Liver (tissue), 9 donors: Measurements from ENCODE around the gene ATP6V0D1. TPM values are rescaled to one million over a fixed set of nuclear protein-coding genes. Genes with fewer than 3 reads are reported as not detected.

ENCODE experiments used
- DNase-seq: peaks from one replicate; pipeline ENCODE4 v3.0.0-alpha.2; 2017; ENCODE audit warnings: low spot score
- H3K27ac ChIP-seq, 2 donors: one replicate each; pipeline ENCODE4 v1.7.0; 2013; ENCODE audit warnings: inconsistent platforms in 2 of 2, low read length in 2 of 2, control low read depth in 1 of 2, low read depth in 1 of 2, mild to moderate bottlenecking in 1 of 2
- H3K27me3 ChIP-seq, 4 donors: one replicate each; pipeline versions ENCODE4 v1.6.1 to v1.7.0; 2013; ENCODE audit warnings: low read length in 3 of 4, inconsistent platforms in 1 of 4, mild to moderate bottlenecking in 1 of 4, moderate library complexity in 1 of 4; ENCODE audit not compliant: control insufficient read depth in 4 of 4, insufficient read depth in 4 of 4
- H3K36me3 ChIP-seq, 4 donors: one replicate each; pipeline versions ENCODE4 v1.6.1 to v1.7.0; 2013; ENCODE audit warnings: low read length in 3 of 4, mild to moderate bottlenecking in 3 of 4, low read depth in 1 of 4, moderate library complexity in 1 of 4; ENCODE audit not compliant: control insufficient read depth in 4 of 4, insufficient read depth in 3 of 4
- H3K4me1 ChIP-seq, 4 donors: one replicate each; pipeline versions ENCODE4 v1.6.1 to v1.7.0; 2013; ENCODE audit warnings: low read length in 3 of 4, mild to moderate bottlenecking in 3 of 4, moderate library complexity in 1 of 4; ENCODE audit not compliant: control insufficient read depth in 4 of 4, insufficient read depth in 4 of 4
- H3K4me3 ChIP-seq, 3 donors: one replicate each; pipeline versions ENCODE4 v1.6.1 to v1.7.0; 2013; ENCODE audit warnings: low read length in 3 of 3, control low read depth in 1 of 3, low read depth in 1 of 3, mild to moderate bottlenecking in 1 of 3
- H3K9ac ChIP-seq, 2 donors: one replicate each; pipeline ENCODE4 v1.7.0; 2013; ENCODE audit warnings: low read length in 2 of 2, mild to moderate bottlenecking in 2 of 2, moderate library complexity in 2 of 2, control low read depth in 1 of 2, low read depth in 1 of 2
- H3K9me3 ChIP-seq, 4 donors: one replicate each; pipeline versions ENCODE4 v1.6.1 to v1.7.0; 2013; ENCODE audit warnings: low read length in 3 of 4; ENCODE audit not compliant: control insufficient read depth in 4 of 4
- EGR1 ChIP-seq, 2 donors: IDR thresholded peaks; 2 replicates each; pipeline ENCODE4 v1.6.1; 2016 to 2018; ENCODE audit warnings: antibody characterized with exemption in 2 of 2, low read depth in 2 of 2
- FOXA1 ChIP-seq: IDR thresholded peaks from 2 replicates; pipeline ENCODE4 v1.6.1; 2016; ENCODE audit warnings: antibody characterized with exemption
- FOXA2 ChIP-seq: IDR thresholded peaks from 2 replicates; pipeline ENCODE4 v1.6.1; 2016; ENCODE audit warnings: antibody characterized with exemption
- GABPA ChIP-seq, 2 donors: IDR thresholded peaks in 1 of 2; conservative IDR thresholded peaks in 1 of 2; 2 replicates each; pipeline ENCODE4 v1.6.1; 2016; ENCODE audit warnings: antibody characterized with exemption in 2 of 2, mild to moderate bottlenecking in 1 of 2, moderate library complexity in 1 of 2
- HNF4A ChIP-seq, 2 donors: conservative IDR thresholded peaks; 2 replicates each; pipeline ENCODE4 v1.6.1; 2016; ENCODE audit warnings: antibody characterized with exemption in 2 of 2, mild to moderate bottlenecking in 2 of 2
- HNF4G ChIP-seq: IDR thresholded peaks from 2 replicates; pipeline ENCODE4 v1.6.1; 2016; ENCODE audit warnings: antibody characterized with exemption
- JUND ChIP-seq, 2 donors: IDR thresholded peaks; 2 replicates each; pipeline ENCODE4 v1.6.1; 2016; ENCODE audit warnings: antibody characterized with exemption in 2 of 2
- NR2F2 ChIP-seq: IDR thresholded peaks from 2 replicates; pipeline ENCODE4 v1.6.1; 2016; ENCODE audit warnings: antibody characterized with exemption
- RAD21 ChIP-seq, 2 donors: IDR thresholded peaks; 2 replicates each; pipeline ENCODE4 v1.6.1; 2016; ENCODE audit warnings: antibody characterized with exemption in 2 of 2, mild to moderate bottlenecking in 2 of 2
- RXRA ChIP-seq, 2 donors: IDR thresholded peaks; 2 replicates each; pipeline ENCODE4 v1.6.1; 2017 to 2018; ENCODE audit warnings: antibody characterized with exemption in 2 of 2, mild to moderate bottlenecking in 1 of 2
- SP1 ChIP-seq: IDR thresholded peaks from 2 replicates; pipeline ENCODE4 v1.6.1; 2018; ENCODE audit warnings: antibody characterized with exemption, mild to moderate bottlenecking
- TAF1 ChIP-seq: conservative IDR thresholded peaks from 2 replicates; pipeline ENCODE4 v1.6.1; 2016; ENCODE audit warnings: antibody characterized with exemption, mild to moderate bottlenecking
- YY1 ChIP-seq: IDR thresholded peaks from 2 replicates; pipeline ENCODE4 v1.6.1; 2016; ENCODE audit warnings: antibody characterized with exemption, mild to moderate bottlenecking
- WGBS: extraction: QIAGEN DNeasy Blood & Tissue Kit; methylation state at CpG from one replicate; pipeline ENCODE4 v1.1.7; 2013; 5-methylcytosine and 5-hydroxymethylcytosine counted together
- polyA plus RNA-seq, 2 donors: library from polyadenylated mRNA; stranded (reverse) in 1 of 2; unstranded in 1 of 2; fragments of 200-250 nt in 1 of 2; fragments of >200 nt in 1 of 2; fragmentation: Nextera tagmentation in 1 of 2; extraction: Ambion mirVana in 1 of 2; gene quantifications; one replicate each; pipeline versions ENCODE4 v1.2.1 to v1.2.3, GENCODE V29; 2013 to 2015
- total RNA-seq, 2 donors: library from RNA; depleted of rRNA; stranded (reverse); fragments of >200 nt; gene quantifications; one replicate each; pipeline ENCODE4 v1.2.3, GENCODE V29; 2014
- TF ChIP-seq, protein P1 (sequence below): fragments of 150-350 bp; IDR thresholded peaks from 2 replicates; pipeline ENCODE4 v1.5.1; 2017; ENCODE audit warnings: improper control_type of control experiment, low read depth, low read length; ENCODE audit not compliant: missing input control
- TF ChIP-seq, protein P2 (sequence below): IDR thresholded peaks from 2 replicates; pipeline ENCODE4 v1.6.1; 2016; ENCODE audit warnings: antibody characterized with exemption
- TF ChIP-seq, protein P3 (sequence below): IDR thresholded peaks from 2 replicates; pipeline ENCODE4 v1.6.1; 2016; ENCODE audit warnings: antibody characterized with exemption
- TF ChIP-seq, protein P4 (sequence below): IDR thresholded peaks from 2 replicates; pipeline ENCODE4 v1.6.1; 2016; ENCODE audit warnings: antibody characterized with exemption, mild to moderate bottlenecking
- TF ChIP-seq, protein P5 (sequence below): IDR thresholded peaks from 2 replicates; pipeline ENCODE4 v1.6.1; 2016; ENCODE audit warnings: antibody characterized with exemption
- donor health status: healthy.
- donor health status: healthy.
- donor health status: healthy.
- donor health status: healthy.
- donor health status: healthy.

Gene ATP6V0D1
- total and polyA plus RNA-seq, 4 donors = 47.6 to 80.2 (median 66.6) TPM

DNA sequence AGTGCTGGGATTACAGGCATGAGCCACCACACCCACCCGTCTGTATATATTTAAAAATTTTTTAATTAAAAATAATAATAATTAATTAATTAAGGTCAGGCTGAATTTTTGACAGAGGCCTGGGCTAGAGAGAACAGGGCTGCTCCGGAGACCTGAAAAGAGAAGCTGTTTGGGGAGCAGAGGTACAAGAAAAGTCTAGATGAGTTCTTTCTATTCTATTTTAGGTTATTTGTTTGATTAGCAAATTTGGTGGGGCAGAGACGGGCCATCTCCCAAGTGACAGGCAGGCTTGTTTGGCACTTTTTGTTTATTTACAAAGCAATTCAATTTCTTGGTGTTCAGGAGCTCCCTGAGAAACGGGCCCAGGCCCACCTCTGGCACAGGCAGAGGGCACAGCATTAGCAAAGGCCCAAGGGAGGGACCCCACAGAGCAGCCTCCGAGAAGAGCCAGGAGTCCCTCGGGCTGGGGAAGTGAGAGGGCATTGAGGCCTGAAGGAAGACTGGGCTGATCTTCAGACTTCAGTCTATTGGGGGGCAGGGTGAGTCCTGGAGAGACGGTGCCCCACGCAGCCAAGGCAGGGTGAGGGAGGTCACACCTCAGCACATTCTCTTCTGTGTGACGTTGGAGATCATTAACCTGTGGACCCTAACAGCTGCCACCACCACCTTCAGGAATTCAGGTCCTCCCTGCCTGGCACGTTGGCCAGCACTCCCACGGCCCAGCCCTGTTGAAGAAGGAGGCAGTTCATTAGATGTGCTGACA lies 36.9 kb upstream of the ATP6V0D1 start:
- Histone ChIP-seq H3K27me3 (no peaks in the 10 kb centered on the region), H3K27ac (no peak overlapping the region), H3K4me1 (peaks cover 0 to 12% (median 8%) of the 10 kb centered on the region in 4 donors), H3K9me3 (no peaks in the 10 kb centered on the region), H3K36me3 (no peaks in the 10 kb centered on the region), H3K9ac (no peak overlapping the region), H3K4me3 (no peak overlapping the region)
- 74% methylated on average over 11 of the region's 11 CpGs for WGBS
- DNase-seq = no peak
- no peak for TF ChIP-seq FOXA1
- no peak for TF ChIP-seq RXRA (IDR thresholded peaks at IDR 0.05)
- TF ChIP-seq EGR1 (IDR thresholded peaks at IDR 0.05; ENCODE audit: low read depth in 2 of 2) = no peak
- TF ChIP-seq TAF1 = no peak
- TF ChIP-seq, protein P1, sequence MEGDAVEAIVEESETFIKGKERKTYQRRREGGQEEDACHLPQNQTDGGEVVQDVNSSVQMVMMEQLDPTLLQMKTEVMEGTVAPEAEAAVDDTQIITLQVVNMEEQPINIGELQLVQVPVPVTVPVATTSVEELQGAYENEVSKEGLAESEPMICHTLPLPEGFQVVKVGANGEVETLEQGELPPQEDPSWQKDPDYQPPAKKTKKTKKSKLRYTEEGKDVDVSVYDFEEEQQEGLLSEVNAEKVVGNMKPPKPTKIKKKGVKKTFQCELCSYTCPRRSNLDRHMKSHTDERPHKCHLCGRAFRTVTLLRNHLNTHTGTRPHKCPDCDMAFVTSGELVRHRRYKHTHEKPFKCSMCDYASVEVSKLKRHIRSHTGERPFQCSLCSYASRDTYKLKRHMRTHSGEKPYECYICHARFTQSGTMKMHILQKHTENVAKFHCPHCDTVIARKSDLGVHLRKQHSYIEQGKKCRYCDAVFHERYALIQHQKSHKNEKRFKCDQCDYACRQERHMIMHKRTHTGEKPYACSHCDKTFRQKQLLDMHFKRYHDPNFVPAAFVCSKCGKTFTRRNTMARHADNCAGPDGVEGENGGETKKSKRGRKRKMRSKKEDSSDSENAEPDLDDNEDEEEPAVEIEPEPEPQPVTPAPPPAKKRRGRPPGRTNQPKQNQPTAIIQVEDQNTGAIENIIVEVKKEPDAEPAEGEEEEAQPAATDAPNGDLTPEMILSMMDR = no peak
- TF ChIP-seq, protein P2, sequence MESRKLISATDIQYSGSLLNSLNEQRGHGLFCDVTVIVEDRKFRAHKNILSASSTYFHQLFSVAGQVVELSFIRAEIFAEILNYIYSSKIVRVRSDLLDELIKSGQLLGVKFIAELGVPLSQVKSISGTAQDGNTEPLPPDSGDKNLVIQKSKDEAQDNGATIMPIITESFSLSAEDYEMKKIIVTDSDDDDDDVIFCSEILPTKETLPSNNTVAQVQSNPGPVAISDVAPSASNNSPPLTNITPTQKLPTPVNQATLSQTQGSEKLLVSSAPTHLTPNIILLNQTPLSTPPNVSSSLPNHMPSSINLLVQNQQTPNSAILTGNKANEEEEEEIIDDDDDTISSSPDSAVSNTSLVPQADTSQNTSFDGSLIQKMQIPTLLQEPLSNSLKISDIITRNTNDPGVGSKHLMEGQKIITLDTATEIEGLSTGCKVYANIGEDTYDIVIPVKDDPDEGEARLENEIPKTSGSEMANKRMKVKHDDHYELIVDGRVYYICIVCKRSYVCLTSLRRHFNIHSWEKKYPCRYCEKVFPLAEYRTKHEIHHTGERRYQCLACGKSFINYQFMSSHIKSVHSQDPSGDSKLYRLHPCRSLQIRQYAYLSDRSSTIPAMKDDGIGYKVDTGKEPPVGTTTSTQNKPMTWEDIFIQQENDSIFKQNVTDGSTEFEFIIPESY = no peak
- no peak for TF ChIP-seq FOXA2
- TF ChIP-seq, protein P3, sequence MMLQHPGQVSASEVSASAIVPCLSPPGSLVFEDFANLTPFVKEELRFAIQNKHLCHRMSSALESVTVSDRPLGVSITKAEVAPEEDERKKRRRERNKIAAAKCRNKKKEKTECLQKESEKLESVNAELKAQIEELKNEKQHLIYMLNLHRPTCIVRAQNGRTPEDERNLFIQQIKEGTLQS = no peak
- TF ChIP-seq, protein P4, sequence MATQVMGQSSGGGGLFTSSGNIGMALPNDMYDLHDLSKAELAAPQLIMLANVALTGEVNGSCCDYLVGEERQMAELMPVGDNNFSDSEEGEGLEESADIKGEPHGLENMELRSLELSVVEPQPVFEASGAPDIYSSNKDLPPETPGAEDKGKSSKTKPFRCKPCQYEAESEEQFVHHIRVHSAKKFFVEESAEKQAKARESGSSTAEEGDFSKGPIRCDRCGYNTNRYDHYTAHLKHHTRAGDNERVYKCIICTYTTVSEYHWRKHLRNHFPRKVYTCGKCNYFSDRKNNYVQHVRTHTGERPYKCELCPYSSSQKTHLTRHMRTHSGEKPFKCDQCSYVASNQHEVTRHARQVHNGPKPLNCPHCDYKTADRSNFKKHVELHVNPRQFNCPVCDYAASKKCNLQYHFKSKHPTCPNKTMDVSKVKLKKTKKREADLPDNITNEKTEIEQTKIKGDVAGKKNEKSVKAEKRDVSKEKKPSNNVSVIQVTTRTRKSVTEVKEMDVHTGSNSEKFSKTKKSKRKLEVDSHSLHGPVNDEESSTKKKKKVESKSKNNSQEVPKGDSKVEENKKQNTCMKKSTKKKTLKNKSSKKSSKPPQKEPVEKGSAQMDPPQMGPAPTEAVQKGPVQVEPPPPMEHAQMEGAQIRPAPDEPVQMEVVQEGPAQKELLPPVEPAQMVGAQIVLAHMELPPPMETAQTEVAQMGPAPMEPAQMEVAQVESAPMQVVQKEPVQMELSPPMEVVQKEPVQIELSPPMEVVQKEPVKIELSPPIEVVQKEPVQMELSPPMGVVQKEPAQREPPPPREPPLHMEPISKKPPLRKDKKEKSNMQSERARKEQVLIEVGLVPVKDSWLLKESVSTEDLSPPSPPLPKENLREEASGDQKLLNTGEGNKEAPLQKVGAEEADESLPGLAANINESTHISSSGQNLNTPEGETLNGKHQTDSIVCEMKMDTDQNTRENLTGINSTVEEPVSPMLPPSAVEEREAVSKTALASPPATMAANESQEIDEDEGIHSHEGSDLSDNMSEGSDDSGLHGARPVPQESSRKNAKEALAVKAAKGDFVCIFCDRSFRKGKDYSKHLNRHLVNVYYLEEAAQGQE = no peak
- no peak for TF ChIP-seq RAD21 (IDR thresholded peaks at IDR 0.05)
- TF ChIP-seq JUND (IDR thresholded peaks at IDR 0.05) = no peak
- TF ChIP-seq, protein P5, sequence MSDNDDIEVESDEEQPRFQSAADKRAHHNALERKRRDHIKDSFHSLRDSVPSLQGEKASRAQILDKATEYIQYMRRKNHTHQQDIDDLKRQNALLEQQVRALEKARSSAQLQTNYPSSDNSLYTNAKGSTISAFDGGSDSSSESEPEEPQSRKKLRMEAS = no peak
- TF ChIP-seq GABPA (IDR thresholded peaks at IDR 0.05 in 1 of 2, conservative IDR thresholded peaks at IDR 0.05 in 1 of 2) = no peak
- no peak for TF ChIP-seq YY1
- TF ChIP-seq HNF4A (conservative IDR thresholded peaks at IDR 0.05) = no peak
- no peak for TF ChIP-seq NR2F2
- no peak for TF ChIP-seq HNF4G
- no peak for TF ChIP-seq SP1
